K562 treated with DMSO at 1 percent for 4 hours (cell line): ENCODE data around the gene ANKRD26. TPM values are rescaled to one million over a fixed set of nuclear protein-coding genes. Genes with fewer than 3 reads are reported as not detected.

Source experiments
- total RNA-seq: library from RNA; unstranded; fragments of 300-600 nt; gene quantifications from 2 replicates; pipeline ENCODE4 v1.2.3, GENCODE V29; 2022; ENCODE audit not compliant: insufficient read depth

ANKRD26 gene
- 2.2 and 3.7 TPM in 2 replicates for total RNA-seq

DNA sequence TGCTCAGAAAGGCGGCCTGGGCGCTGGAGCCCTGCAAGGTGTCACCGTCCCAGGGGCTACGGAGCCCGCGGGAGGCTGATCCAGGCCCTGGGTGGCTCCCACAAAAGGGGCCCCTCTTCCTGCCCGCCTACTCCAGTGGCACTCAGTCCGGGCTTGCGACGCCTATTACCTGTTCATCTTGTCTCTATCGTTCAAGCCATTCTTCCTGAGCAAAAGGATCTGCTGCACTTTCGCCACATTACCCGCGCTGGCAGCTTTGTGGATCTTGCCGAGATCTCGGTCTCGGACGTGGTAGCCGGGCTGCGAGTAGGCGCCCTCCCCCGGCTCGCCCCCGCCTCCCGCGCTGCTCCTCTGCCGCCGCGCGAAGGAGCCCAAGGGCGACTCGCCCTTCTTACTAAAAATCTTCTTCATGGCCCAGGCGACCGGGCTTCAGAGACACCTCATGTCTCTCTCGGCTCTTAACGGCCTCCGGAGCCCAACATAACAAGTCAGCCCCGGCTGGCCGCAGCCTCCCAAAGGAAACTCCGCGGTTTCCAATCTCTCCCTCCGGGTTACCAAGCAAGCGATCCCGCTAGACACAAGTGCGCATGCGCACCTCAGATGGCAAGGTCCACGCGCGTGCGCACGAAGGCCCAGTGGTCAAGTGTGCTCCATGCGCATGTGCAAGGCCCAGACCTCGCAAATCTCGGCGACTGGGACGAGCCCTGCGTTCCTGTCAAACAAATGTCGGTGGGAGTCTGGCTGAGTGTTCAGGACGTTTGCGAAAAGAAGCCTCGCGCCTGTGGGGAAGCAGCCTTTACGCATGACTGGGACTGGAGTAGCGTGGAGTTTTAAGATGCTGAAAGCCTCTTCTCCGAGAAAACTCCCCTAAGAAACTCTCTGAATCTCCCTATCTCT is at the start of gene ANKRD26:
Gene ANKRD26, minus strand, starts transcription at position 579 of the 897 bp plus-strand sequence. Its CDS starts 168 bp downstream, at position 411.

Other genes starting within 250 kb of the ANKRD26 start
- gene ABI1, start 239.5 kb downstream of the ANKRD26 start, total RNA-seq, result 29.1 and 36.8 TPM in 2 replicates
- 62.2 and 67.9 TPM in 2 replicates for gene YME1L1, start 53.9 kb upstream of the ANKRD26 start, total RNA-seq
- 16.0 and 18.0 TPM in 2 replicates for gene MASTL, start 54.9 kb upstream of the ANKRD26 start, total RNA-seq
- gene ACBD5, start 140.3 kb upstream of the ANKRD26 start, total RNA-seq, result 3.8 and 8.5 TPM in 2 replicates